GM13977 (cell line): ENCODE measurements around the gene HOXB6.
A peak's percentile ranks its signal among the peaks of the same experiment; 100 is the strongest.

Experiments used
- DNase-seq: peaks from one replicate; pipeline ENCODE4 v3.0.0; 2012; ENCODE audit warnings: low spot score
- in situ Hi-C: fragments of 300-500 bp; cut with MboI; formaldehyde crosslinking; loops from one replicate; pipeline ENCODE4 v1.12.0; 2022; ENCODE audit warnings: low sequenced_read_pairs, low pct_unique_long_range_greater_than_20kb, mixed read lengths, inconsistent platforms; ENCODE audit not compliant: unreplicated experiment
- TF ChIP-seq, protein P1 (sequence below): IDR thresholded peaks from 2 replicates; pipeline ENCODE4 v1.5.1; 2012; ENCODE audit warnings: mild to moderate bottlenecking, control low read depth; ENCODE audit not compliant: insufficient read depth; ENCODE audit errors: extremely low read depth, missing control alignments

Gene HOXB6

DNA sequence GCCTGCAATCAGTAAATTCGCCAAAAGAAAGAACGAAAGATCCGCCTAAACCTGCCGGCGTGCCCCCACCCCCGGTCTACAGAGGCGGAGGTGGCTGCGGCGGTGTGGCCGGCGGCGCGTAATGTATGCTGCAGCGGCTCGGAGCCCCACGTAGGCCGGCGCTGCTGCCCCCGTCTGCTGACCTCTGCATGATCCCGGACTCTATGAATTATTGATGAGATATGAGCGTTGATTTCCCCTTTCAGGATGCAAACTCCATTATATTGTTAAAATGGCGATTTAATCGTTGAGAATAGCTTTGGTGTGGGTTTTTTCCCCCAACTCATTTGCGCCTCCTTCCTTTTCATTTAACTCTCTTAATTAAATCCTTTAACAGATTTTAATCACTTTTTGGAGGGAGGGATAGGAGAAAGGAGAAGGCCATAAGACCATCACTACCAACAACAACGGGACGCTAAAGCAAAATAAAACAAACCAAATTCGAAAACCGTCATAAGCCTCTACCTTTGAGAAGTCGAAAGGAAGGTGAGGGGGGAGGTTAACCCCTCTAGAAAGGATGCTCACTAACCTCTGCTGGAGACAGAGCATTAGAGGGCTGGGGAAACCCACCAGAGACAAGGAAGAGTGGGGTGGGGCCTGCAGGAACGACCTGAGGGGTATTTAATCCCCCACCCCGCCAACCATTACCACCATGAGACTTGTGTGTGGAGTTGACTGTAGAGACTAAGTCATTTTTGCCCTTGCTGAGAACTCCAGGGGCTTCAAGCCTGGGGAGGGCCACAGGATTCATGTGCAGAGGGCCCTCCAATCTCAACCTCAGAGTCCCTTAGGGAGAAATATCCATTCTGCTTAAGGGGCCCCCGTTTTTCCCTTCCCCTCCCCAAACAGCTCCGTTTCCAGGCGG is 18.2 kb downstream of the HOXB6 start:
- in situ Hi-C loops, result no loop called here
- TF ChIP-seq, protein P1, sequence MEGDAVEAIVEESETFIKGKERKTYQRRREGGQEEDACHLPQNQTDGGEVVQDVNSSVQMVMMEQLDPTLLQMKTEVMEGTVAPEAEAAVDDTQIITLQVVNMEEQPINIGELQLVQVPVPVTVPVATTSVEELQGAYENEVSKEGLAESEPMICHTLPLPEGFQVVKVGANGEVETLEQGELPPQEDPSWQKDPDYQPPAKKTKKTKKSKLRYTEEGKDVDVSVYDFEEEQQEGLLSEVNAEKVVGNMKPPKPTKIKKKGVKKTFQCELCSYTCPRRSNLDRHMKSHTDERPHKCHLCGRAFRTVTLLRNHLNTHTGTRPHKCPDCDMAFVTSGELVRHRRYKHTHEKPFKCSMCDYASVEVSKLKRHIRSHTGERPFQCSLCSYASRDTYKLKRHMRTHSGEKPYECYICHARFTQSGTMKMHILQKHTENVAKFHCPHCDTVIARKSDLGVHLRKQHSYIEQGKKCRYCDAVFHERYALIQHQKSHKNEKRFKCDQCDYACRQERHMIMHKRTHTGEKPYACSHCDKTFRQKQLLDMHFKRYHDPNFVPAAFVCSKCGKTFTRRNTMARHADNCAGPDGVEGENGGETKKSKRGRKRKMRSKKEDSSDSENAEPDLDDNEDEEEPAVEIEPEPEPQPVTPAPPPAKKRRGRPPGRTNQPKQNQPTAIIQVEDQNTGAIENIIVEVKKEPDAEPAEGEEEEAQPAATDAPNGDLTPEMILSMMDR, result no peak
- peak; percentile 70 for DNase-seq

DNA sequence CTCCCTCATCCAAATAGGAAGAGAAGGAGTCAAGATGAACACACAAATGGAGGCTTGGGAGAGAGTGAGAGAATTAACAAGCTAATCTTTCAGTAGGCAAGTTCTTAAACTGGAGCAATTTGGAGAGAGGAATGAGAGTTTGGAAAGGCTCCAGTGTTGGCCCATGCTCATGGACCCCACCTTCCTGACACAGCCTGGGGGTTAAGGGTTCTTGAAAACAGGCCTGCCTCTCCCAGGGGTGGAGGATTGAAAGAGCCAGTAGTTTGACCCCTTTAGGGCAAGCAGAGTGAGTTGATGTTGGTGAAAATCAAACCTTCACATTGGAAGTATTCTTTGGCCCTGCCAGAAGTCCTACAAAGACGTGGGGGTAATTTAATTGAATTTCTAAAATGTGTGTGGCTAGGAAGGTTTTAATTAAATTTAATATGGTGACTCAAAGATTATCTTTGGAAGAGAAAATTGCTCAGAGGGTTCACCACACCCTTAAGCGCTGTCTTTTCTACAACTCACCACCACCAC is 20.5 kb downstream of the HOXB6 start:
- in situ Hi-C loops, result no loop called here
- DNase-seq, result no peak
- TF ChIP-seq, protein P1, result no peak

- TF ChIP-seq, protein P1, result no peak
- no peak for DNase-seq
- in situ Hi-C loops, result no loop called here
Measured at GRCh38 chr17:48583708-48584222, 21.0 kb downstream of the HOXB6 start.

- in situ Hi-C loops, result no loop called here
- no peak for DNase-seq
- TF ChIP-seq, protein P1, result no peak
Measured at GRCh38 chr17:48582750-48583069, 22.1 kb downstream of the HOXB6 start.

DNA sequence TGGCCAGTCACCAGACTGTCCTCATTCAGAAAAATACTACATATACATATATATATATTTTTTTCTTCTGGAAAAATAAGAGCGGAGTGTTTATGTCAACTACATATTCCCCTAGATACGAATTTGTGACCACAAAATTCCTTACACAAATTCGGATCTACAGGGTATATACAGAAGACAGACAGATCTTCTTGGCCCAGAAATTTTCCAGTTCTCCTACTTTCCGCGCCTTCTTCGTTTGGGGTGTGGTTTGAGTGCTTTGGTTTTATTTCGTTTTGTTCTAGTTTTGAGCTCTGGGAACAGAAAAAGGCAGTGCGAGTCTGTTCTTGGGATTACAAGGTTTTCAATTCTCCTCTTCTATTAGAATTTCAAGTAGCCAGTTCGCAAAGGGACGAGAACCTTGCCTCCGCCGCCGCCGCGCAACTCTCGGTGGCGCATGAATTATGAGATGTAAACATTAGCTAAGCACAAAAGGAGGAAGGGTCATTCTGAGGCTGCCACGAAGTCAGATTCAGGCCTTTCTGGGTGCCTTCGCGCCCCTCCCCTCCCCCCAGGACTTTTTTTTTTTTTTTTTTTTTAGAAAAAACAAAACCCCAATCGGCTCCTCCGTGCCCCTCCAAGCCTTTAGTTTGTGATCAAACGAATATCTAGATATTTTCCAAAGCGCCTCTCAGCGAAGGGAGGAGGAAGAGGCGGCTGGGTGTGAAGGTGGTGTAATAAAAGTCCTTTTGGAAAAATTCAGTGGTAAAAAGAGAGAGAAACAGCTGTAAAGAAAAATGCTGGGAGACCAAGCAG is 24.8 kb downstream of the HOXB6 start:
- no peak for DNase-seq
- TF ChIP-seq, protein P1, result no peak
- in situ Hi-C loops, result no loop called here

- in situ Hi-C loops, result no loop called here
- DNase-seq, result no peak
- TF ChIP-seq, protein P1, result no peak
Measured at GRCh38 chr17:48579471-48579759, 25.4 kb downstream of the HOXB6 start.
